Umbilical cord (tissue), 2 donors: Measurements from ENCODE around the gene ZC3H12C. TPM values are rescaled to one million over a fixed set of nuclear protein-coding genes. Genes with fewer than 3 reads are reported as not detected.

Experiments
- DNase-seq: peaks from one replicate; pipeline ENCODE4 v3.0.0-alpha.2; 2015; ENCODE audit warnings: low spot score
- total RNA-seq: library from RNA; depleted of rRNA; stranded (reverse); fragments of >200 nt; gene quantifications from one replicate; pipeline ENCODE4 v1.2.3, GENCODE V29; 2014; ENCODE audit warnings: low replicate concordance; ENCODE audit not compliant: insufficient read depth

Gene ZC3H12C
- total RNA-seq, 1 donor from 2014 or later: 10.8 TPM

- DNase-seq: peak; percentile 83
These were observed 16.7 kb upstream of the ZC3H12C start for GRCh38 chr11:110076371-110076965.

- no peak for DNase-seq
These were observed 15.8 kb upstream of the ZC3H12C start for GRCh38 chr11:110077346-110077745.

GRCh38 chr11:110077831-110078325 lies 15.3 kb upstream of the ZC3H12C start:
- peak; percentile 30 for DNase-seq

GRCh38 chr11:110078923-110079544 lies 14.2 kb upstream of the ZC3H12C start:
- no peak for DNase-seq

GRCh38 chr11:110079726-110080125 lies 13.5 kb upstream of the ZC3H12C start:
- no peak for DNase-seq

GRCh38 chr11:110081462-110082376 lies 11.5 kb upstream of the ZC3H12C start:
- no peak for DNase-seq

GRCh38 chr11:110082899-110083298 lies 10.3 kb upstream of the ZC3H12C start:
- DNase-seq: no peak

GRCh38 chr11:110085255-110085838 lies 7.8 kb upstream of the ZC3H12C start:
- DNase-seq: no peak

- DNase-seq: no peak
These were observed 6.3 kb upstream of the ZC3H12C start for GRCh38 chr11:110086892-110087309.

GRCh38 chr11:110087812-110088534 lies 5.2 kb upstream of the ZC3H12C start:
- no peak for DNase-seq

- no peak for DNase-seq
These were observed 4.5 kb upstream of the ZC3H12C start for GRCh38 chr11:110088535-110089344.

- DNase-seq: no peak
These were observed 3.4 kb upstream of the ZC3H12C start for GRCh38 chr11:110089617-110090282.

GRCh38 chr11:110090466-110091026 lies 2.6 kb upstream of the ZC3H12C start:
- DNase-seq: no peak

- peak; percentile 14 for DNase-seq
These were observed 1.1 kb upstream of the ZC3H12C start for GRCh38 chr11:110092111-110092514.

GRCh38 chr11:110093407-110094297 lies 460 bp downstream of the ZC3H12C start:
- DNase-seq: peak; percentile 67

GRCh38 chr11:110094298-110095285 lies 1.4 kb downstream of the ZC3H12C start:
- no peak for DNase-seq

- DNase-seq: no peak
These were observed 2.4 kb downstream of the ZC3H12C start for GRCh38 chr11:110095554-110095953.
